ENCODE measurements around the gene FKBP1B. TPM values are rescaled to one million over a fixed set of nuclear protein-coding genes. Genes with fewer than 3 reads are reported as not detected.

The FKBP1B gene
- polyA plus RNA-seq, 2 of the 4 experiments (the other 2 are of a cell fraction): 8.5 to 16.1 TPM

DNA sequence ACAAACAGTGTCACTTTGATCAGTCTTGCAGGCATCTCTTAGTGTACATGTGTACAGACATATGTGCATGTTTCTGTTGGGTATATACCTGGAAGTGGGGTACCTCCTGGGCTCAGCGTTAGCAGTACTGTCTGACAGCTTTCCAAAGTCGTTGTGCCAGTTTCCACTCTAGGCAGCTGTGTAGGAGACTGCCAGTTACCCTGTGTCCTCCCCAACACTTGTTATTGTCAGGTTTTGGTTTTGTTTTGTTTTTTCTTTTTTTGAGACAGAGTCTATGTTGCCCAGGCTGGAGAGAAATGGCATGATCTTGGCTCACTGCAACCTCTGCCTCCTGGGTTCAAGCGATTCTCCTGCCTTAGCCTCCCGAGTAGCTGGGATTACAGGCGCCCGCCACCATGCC lies 6.2 kb downstream of the FKBP1B start:
- no peak for ATAC-seq
- peaks cover 7% of the 10 kb centered on the region; the same call in 1 of the 3 replicates for H3K4me1 ChIP-seq
- ChIA-PET CTCF (interaction anchor here (1.0 to 1.5 kb wide), 2 partner anchors 9 to 23 kb away, joined by 3 to 4 read pairs; partner anchors contain the start of gene WDCP), POLR2A (no interaction called here)
- DNase-seq (ENCODE audit: low read depth in 1 of 2, low spot score in 1 of 2): no peak
- no peak overlapping the region for H3K4me2 ChIP-seq
- no peaks in the 10 kb centered on the region for H3K9me3 ChIP-seq
- TF ChIP-seq CHD2 (IDR thresholded peaks at IDR 0.05; ENCODE audit: low read length, partially characterized antibody): no peak
- TF ChIP-seq HOXB5 (CRISPR knock-in tag; IDR thresholded peaks at IDR 0.05): no peak
- TF ChIP-seq, protein P1, sequence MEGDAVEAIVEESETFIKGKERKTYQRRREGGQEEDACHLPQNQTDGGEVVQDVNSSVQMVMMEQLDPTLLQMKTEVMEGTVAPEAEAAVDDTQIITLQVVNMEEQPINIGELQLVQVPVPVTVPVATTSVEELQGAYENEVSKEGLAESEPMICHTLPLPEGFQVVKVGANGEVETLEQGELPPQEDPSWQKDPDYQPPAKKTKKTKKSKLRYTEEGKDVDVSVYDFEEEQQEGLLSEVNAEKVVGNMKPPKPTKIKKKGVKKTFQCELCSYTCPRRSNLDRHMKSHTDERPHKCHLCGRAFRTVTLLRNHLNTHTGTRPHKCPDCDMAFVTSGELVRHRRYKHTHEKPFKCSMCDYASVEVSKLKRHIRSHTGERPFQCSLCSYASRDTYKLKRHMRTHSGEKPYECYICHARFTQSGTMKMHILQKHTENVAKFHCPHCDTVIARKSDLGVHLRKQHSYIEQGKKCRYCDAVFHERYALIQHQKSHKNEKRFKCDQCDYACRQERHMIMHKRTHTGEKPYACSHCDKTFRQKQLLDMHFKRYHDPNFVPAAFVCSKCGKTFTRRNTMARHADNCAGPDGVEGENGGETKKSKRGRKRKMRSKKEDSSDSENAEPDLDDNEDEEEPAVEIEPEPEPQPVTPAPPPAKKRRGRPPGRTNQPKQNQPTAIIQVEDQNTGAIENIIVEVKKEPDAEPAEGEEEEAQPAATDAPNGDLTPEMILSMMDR (IDR thresholded peaks at IDR 0.05): no peak
- TF ChIP-seq PBX3 (IDR thresholded peaks at IDR 0.05): no peak
- TF ChIP-seq FOSL2 (IDR thresholded peaks at IDR 0.05): no peak
- no peak for TF ChIP-seq FOSL2 (CRISPR knock-in tag; IDR thresholded peaks at IDR 0.05)
- no peak for TF ChIP-seq CEBPB (IDR thresholded peaks at IDR 0.05)
- no peak for TF ChIP-seq PHF8 (IDR thresholded peaks at IDR 0.05; ENCODE audit: borderline replicate concordance, low read depth)
- TF ChIP-seq, protein P2, sequence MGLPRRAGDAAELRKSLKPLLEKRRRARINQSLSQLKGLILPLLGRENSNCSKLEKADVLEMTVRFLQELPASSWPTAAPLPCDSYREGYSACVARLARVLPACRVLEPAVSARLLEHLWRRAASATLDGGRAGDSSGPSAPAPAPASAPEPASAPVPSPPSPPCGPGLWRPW (IDR thresholded peaks at IDR 0.05): no peak
- TF ChIP-seq, protein P3, sequence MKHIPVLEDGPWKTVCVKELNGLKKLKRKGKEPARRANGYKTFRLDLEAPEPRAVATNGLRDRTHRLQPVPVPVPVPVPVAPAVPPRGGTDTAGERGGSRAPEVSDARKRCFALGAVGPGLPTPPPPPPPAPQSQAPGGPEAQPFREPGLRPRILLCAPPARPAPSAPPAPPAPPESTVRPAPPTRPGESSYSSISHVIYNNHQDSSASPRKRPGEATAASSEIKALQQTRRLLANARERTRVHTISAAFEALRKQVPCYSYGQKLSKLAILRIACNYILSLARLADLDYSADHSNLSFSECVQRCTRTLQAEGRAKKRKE (CRISPR knock-in tag; IDR thresholded peaks at IDR 0.05; ENCODE audit: low read depth): no peak
- no peak for TF ChIP-seq ZSCAN20 (CRISPR knock-in tag; IDR thresholded peaks at IDR 0.05)
- no peak for TF ChIP-seq HDAC2 (IDR thresholded peaks at IDR 0.05)
- no peak for TF ChIP-seq ZFP36 (IDR thresholded peaks at IDR 0.05; ENCODE audit: borderline replicate concordance, partially characterized antibody)
- TF ChIP-seq RNF2 (IDR thresholded peaks at IDR 0.05; ENCODE audit: borderline replicate concordance, low read depth): no peak
- no peak overlapping the region for H3K27ac ChIP-seq
- 84% methylated on average over 6 of the region's 6 CpGs for WGBS (ENCODE audit: missing lambda C conversion rate)
- no peak for FAIRE-seq
- no peak overlapping the region for H3K4me3 ChIP-seq

GRCh38 chr2:24058564-24059271 lies 9.2 kb downstream of the FKBP1B start:
- no peak for DNase-seq (ENCODE audit: low read depth in 1 of 2, low spot score in 1 of 2)
- TF ChIP-seq RNF2 (IDR thresholded peaks at IDR 0.05; ENCODE audit: borderline replicate concordance, low read depth) (no peak), RAD21 (conservative IDR thresholded peaks at IDR 0.05 in 1 of 2, IDR thresholded peaks at IDR 0.05 in 1 of 2) (no peak), ZSCAN20 (CRISPR knock-in tag; IDR thresholded peaks at IDR 0.05) (no peak), EHMT2 (IDR thresholded peaks at IDR 0.05; ENCODE audit: low read depth) (no peak), MAZ (IDR thresholded peaks at IDR 0.05; ENCODE audit: borderline replicate concordance, low read depth, low read length) (no peak), ELK1 (IDR thresholded peaks at IDR 0.05; ENCODE audit: low read depth, low read length) (no peak), EHF (CRISPR knock-in tag; IDR thresholded peaks at IDR 0.05) (no peak), HMGXB4 (CRISPR knock-in tag; IDR thresholded peaks at IDR 0.05; ENCODE audit: borderline replicate concordance) (no peak), RFX5 (IDR thresholded peaks at IDR 0.05) (no peak), JUNB (IDR thresholded peaks at IDR 0.05) (no peak)
- TF ChIP-seq, protein P3 (CRISPR knock-in tag; IDR thresholded peaks at IDR 0.05; ENCODE audit: low read depth): no peak
- TF ChIP-seq, protein P2 (IDR thresholded peaks at IDR 0.05): no peak
- TF ChIP-seq, protein P4, sequence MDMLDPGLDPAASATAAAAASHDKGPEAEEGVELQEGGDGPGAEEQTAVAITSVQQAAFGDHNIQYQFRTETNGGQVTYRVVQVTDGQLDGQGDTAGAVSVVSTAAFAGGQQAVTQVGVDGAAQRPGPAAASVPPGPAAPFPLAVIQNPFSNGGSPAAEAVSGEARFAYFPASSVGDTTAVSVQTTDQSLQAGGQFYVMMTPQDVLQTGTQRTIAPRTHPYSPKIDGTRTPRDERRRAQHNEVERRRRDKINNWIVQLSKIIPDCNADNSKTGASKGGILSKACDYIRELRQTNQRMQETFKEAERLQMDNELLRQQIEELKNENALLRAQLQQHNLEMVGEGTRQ (IDR thresholded peaks at IDR 0.05): no peak
- peaks cover 7% of the 10 kb centered on the region; the same call in 1 of the 3 replicates for H3K4me1 ChIP-seq
- H3K27ac ChIP-seq: no peak overlapping the region
- 75% methylated on average over 4 of the region's 4 CpGs for WGBS (ENCODE audit: missing lambda C conversion rate)
- H3K4me2 ChIP-seq: no peak overlapping the region
- CTCF ChIA-PET: interaction anchor here (1.2 to 8.9 kb wide), 7 partner anchors 8 to 234 kb away, joined by 4 to 55 read pairs (median 13); partner anchors contain the start of genes ATAD2B, FKBP1B and TP53I3
- no peaks in the 10 kb centered on the region for H3K9me3 ChIP-seq
- POLR2A ChIA-PET: no interaction called here
- no peak overlapping the region for H3K4me3 ChIP-seq
- ATAC-seq: peak in 1 of 2 experiments; percentile 25; a peak in 2 of 6 replicates
- no peak for FAIRE-seq

All from A549 (cell line).